Neuronal stem cell (in vitro differentiated cells): ENCODE data around the gene CD80. TPM values are rescaled to one million over a fixed set of nuclear protein-coding genes. Genes with fewer than 3 reads are reported as not detected.
A peak's percentile ranks its signal among the peaks of the same experiment; 100 is the strongest.

Source experiments
- DNase-seq: peaks from one replicate; pipeline ENCODE4 v3.0.0-alpha.2; 2013; ENCODE audit warnings: low spot score
- H2AFZ ChIP-seq: one replicate; pipeline ENCODE4 v1.6.1; 2013; ENCODE audit warnings: mild to moderate bottlenecking, low read length, inconsistent platforms
- H2AK5ac ChIP-seq: 2 replicates; pipeline ENCODE4 v1.6.1; 2013; ENCODE audit warnings: low read depth, mild to moderate bottlenecking, inconsistent platforms, low read length, moderate library complexity, mixed read lengths
- H2BK120ac ChIP-seq: 2 replicates; pipeline ENCODE4 v1.6.1; 2013; ENCODE audit warnings: low read depth, mild to moderate bottlenecking, inconsistent platforms, low read length, moderate library complexity, mixed read lengths
- H2BK12ac ChIP-seq: one replicate; pipeline ENCODE4 v1.6.1; 2013; ENCODE audit warnings: low read length, inconsistent platforms
- H2BK15ac ChIP-seq: 2 replicates; pipeline ENCODE4 v1.6.1; 2013; ENCODE audit warnings: mild to moderate bottlenecking, low read length, inconsistent platforms, mixed read lengths
- H2BK5ac ChIP-seq: one replicate; pipeline ENCODE4 v1.6.1; 2013; ENCODE audit warnings: inconsistent platforms, mild to moderate bottlenecking, low read length, moderate library complexity
- H3K14ac ChIP-seq: one replicate; pipeline ENCODE4 v1.6.1; 2013; ENCODE audit warnings: low read length, inconsistent platforms
- H3K18ac ChIP-seq: 2 replicates; pipeline ENCODE4 v1.6.1; 2013; ENCODE audit warnings: low read length, inconsistent platforms
- H3K23ac ChIP-seq: 2 replicates; pipeline ENCODE4 v1.6.1; 2013; ENCODE audit warnings: low read depth, mild to moderate bottlenecking, mixed read lengths, low read length, inconsistent platforms; ENCODE audit not compliant: poor library complexity
- H3K27ac ChIP-seq: replicated peaks from 3 replicates; pipeline ENCODE4 v1.5.1; 2013; ENCODE audit warnings: low read length, inconsistent platforms
- H3K27me3 ChIP-seq, 3 experiments: 2 replicates each; pipeline ENCODE4 v1.6.1; 2013; ENCODE audit warnings: low read length in 3 of 3, mild to moderate bottlenecking in 2 of 3, inconsistent platforms in 1 of 3, low read depth in 1 of 3, mixed read lengths in 1 of 3, moderate library complexity in 1 of 3; ENCODE audit not compliant: control insufficient read depth in 3 of 3, insufficient read depth in 3 of 3
- H3K36me3 ChIP-seq, 2 donors: replicated peaks in 1 of 2; 2 replicates each; pipeline ENCODE4 v1.6.1; 2013; ENCODE audit warnings: low read length in 2 of 2; ENCODE audit not compliant: control insufficient read depth in 2 of 2, insufficient read depth in 2 of 2
- H3K4ac ChIP-seq: 2 replicates; pipeline ENCODE4 v1.6.1; 2013; ENCODE audit warnings: inconsistent platforms, mild to moderate bottlenecking, low read length, moderate library complexity
- H3K4me1 ChIP-seq, 2 donors: 1 replicate in 1 of 2; 2 replicates in 1 of 2; pipeline ENCODE4 v1.6.1; 2013; ENCODE audit warnings: low read length in 2 of 2, low read depth in 1 of 2; ENCODE audit not compliant: control insufficient read depth in 2 of 2, insufficient read depth in 1 of 2
- H3K4me2 ChIP-seq: one replicate; pipeline ENCODE4 v1.6.1; 2013; ENCODE audit warnings: mild to moderate bottlenecking, low read length, inconsistent platforms; ENCODE audit not compliant: insufficient read depth, poor library complexity, severe bottlenecking
- H3K4me3 ChIP-seq, 2 donors: 2 replicates each; pipeline ENCODE4 v1.5.1; 2013; ENCODE audit warnings: low read length in 2 of 2, mild to moderate bottlenecking in 2 of 2, inconsistent platforms in 1 of 2, moderate library complexity in 1 of 2
- H3K79me1 ChIP-seq: one replicate; pipeline ENCODE4 v1.6.1; 2013; ENCODE audit warnings: low read depth, mild to moderate bottlenecking, inconsistent platforms, low read length, moderate library complexity
- H3K9ac ChIP-seq: one replicate; pipeline ENCODE4 v1.6.1; 2013; ENCODE audit warnings: mild to moderate bottlenecking, low read depth, low read length, inconsistent platforms; ENCODE audit not compliant: poor library complexity
- H3K9me3 ChIP-seq, 2 donors: replicated peaks in 1 of 2; 2 replicates each; pipeline versions ENCODE3 to v1.6.1; 2013; ENCODE audit warnings: low read length in 2 of 2, mild to moderate bottlenecking in 2 of 2, inconsistent platforms in 1 of 2, low read depth in 1 of 2, mixed read lengths in 1 of 2, moderate library complexity in 1 of 2; ENCODE audit not compliant: control insufficient read depth in 2 of 2, insufficient read depth in 1 of 2
- H4K8ac ChIP-seq: one replicate; pipeline ENCODE4 v1.6.1; 2013; ENCODE audit warnings: low read depth, mild to moderate bottlenecking, inconsistent platforms, low read length, moderate library complexity
- H4K91ac ChIP-seq: one replicate; pipeline ENCODE4 v1.6.1; 2013; ENCODE audit warnings: low read length, low read depth, mild to moderate bottlenecking, inconsistent platforms; ENCODE audit not compliant: poor library complexity
- WGBS, 2 donors: extraction: QIAGEN DNeasy Blood & Tissue Kit; methylation state at CpG; one replicate each; pipeline ENCODE4 v1.1.7; 2013; ENCODE audit warnings: missing lambda C conversion rate in 2 of 2, mixed read lengths in 1 of 2; ENCODE audit not compliant: insufficient read length in 2 of 2, insufficient replicate concordance in 1 of 2; ENCODE audit errors: extremely low coverage in 2 of 2; 5-methylcytosine and 5-hydroxymethylcytosine counted together
- polyA plus RNA-seq, 2 experiments: library from polyadenylated mRNA; stranded (reverse); fragments of 200-250 nt; gene quantifications; one replicate each; pipeline ENCODE4 v1.2.3, GENCODE V29; 2013

CD80 gene
- polyA plus RNA-seq (2013, experiment 1 of 2): not detected
- polyA plus RNA-seq (2013, experiment 2 of 2): not detected

GRCh38 chr3:119559441-119559963 lies at the start of gene CD80:
Gene CD80, minus strand, starts transcription at chr3:119559614. Its CDS starts 1,886 bp downstream, at chr3:119557728.
- no peak within 1 kb of the TSS for H3K4me3 ChIP-seq
- no peak within 1 kb of the TSS for H3K18ac ChIP-seq
- no peak within 1 kb of the TSS for H2AK5ac ChIP-seq
- no peaks in the 10 kb centered on the region for H3K79me1 ChIP-seq
- H2BK12ac ChIP-seq: no peak within 1 kb of the TSS
- peaks cover 0 to 26% (median 0%) of the 10 kb centered on the region in 3 experiments for H3K27me3 ChIP-seq
- H4K91ac ChIP-seq: no peak within 1 kb of the TSS
- DNase-seq: no peak
- H2AFZ ChIP-seq: peak within 1 kb of the TSS; percentile 17
- H3K9me3 ChIP-seq: no peaks in the 10 kb centered on the region
- WGBS, 2 donors: no CpG with 5 or more reads among the region's 7 CpGs
- no peak within 1 kb of the TSS for H3K9ac ChIP-seq
- H3K4me1 ChIP-seq: no peaks in the 10 kb centered on the region
- no peak within 1 kb of the TSS for H3K23ac ChIP-seq
- peak within 1 kb of the TSS; percentile 6 for H3K4ac ChIP-seq
- no peak within 1 kb of the TSS for H2BK15ac ChIP-seq
- H4K8ac ChIP-seq: no peak within 1 kb of the TSS
- H2BK5ac ChIP-seq: no peak within 1 kb of the TSS
- H3K27ac ChIP-seq: no peak within 1 kb of the TSS
- no peak within 1 kb of the TSS for H2BK120ac ChIP-seq
- H3K14ac ChIP-seq: no peak within 1 kb of the TSS
- H3K4me2 ChIP-seq: no peak within 1 kb of the TSS
- H3K36me3 ChIP-seq: no peaks in the 10 kb centered on the region

- H3K14ac ChIP-seq: no peak overlapping the region
- DNase-seq: no peak
- WGBS, 2 donors: no CpG with 5 or more reads among the region's 6 CpGs
- H2BK5ac ChIP-seq: no peak overlapping the region
- no peak overlapping the region for H3K4ac ChIP-seq
- H3K4me2 ChIP-seq: no peak overlapping the region
- peaks cover 0 to 4% (median 0%) of the 10 kb centered on the region in 3 experiments for H3K27me3 ChIP-seq
- no peaks in the 10 kb centered on the region for H3K9me3 ChIP-seq
- no peak overlapping the region for H4K8ac ChIP-seq
- no peak overlapping the region for H4K91ac ChIP-seq
- H2AK5ac ChIP-seq: no peak overlapping the region
- no peak overlapping the region for H2BK120ac ChIP-seq
- no peak overlapping the region for H2AFZ ChIP-seq
- H2BK15ac ChIP-seq: no peak overlapping the region
- no peak overlapping the region for H3K4me3 ChIP-seq
- no peak overlapping the region for H3K23ac ChIP-seq
- no peak overlapping the region for H3K9ac ChIP-seq
- no peaks in the 10 kb centered on the region for H3K36me3 ChIP-seq
- H3K27ac ChIP-seq: no peak overlapping the region
- no peaks in the 10 kb centered on the region for H3K79me1 ChIP-seq
- no peaks in the 10 kb centered on the region for H3K4me1 ChIP-seq
- no peak overlapping the region for H2BK12ac ChIP-seq
- H3K18ac ChIP-seq: no peak overlapping the region
These were observed 49.1 kb upstream of the CD80 start for GRCh38 chr3:119608405-119609000.

- Histone ChIP-seq H3K4ac (no peak overlapping the region), H3K27ac (no peak overlapping the region), H3K79me1 (no peaks in the 10 kb centered on the region), H3K9ac (no peak overlapping the region), H2AK5ac (no peak overlapping the region), H4K91ac (no peak overlapping the region), H3K27me3 (peaks cover 0 to 12% (median 0%) of the 10 kb centered on the region in 3 experiments), H3K14ac (no peak overlapping the region), H3K4me3 (no peak overlapping the region), H3K18ac (no peak overlapping the region), H2BK15ac (no peak overlapping the region), H2AFZ (no peak overlapping the region), H3K36me3 (no peaks in the 10 kb centered on the region), H2BK5ac (no peak overlapping the region), H3K4me2 (no peak overlapping the region), H4K8ac (no peak overlapping the region), H3K23ac (no peak overlapping the region), H3K4me1 (no peaks in the 10 kb centered on the region), H2BK12ac (no peak overlapping the region), H3K9me3 (no peaks in the 10 kb centered on the region), H2BK120ac (no peak overlapping the region)
- WGBS, 2 donors: no CpG with 5 or more reads among the region's 1 CpG
- DNase-seq: no peak
These were observed 45.5 kb upstream of the CD80 start for GRCh38 chr3:119604878-119605277.

GRCh38 chr3:119602676-119603075 lies 43.3 kb upstream of the CD80 start:
- Histone ChIP-seq H2AK5ac (no peak overlapping the region), H2AFZ (no peak overlapping the region), H2BK12ac (no peak overlapping the region), H3K14ac (no peak overlapping the region), H3K4me3 (no peak overlapping the region), H3K9ac (no peak overlapping the region), H3K36me3 (no peaks in the 10 kb centered on the region), H3K27me3 (peaks cover 0 to 12% (median 0%) of the 10 kb centered on the region in 3 experiments), H3K9me3 (no peaks in the 10 kb centered on the region), H4K8ac (no peak overlapping the region), H2BK15ac (no peak overlapping the region), H3K4ac (no peak overlapping the region), H3K79me1 (no peaks in the 10 kb centered on the region), H3K4me2 (no peak overlapping the region), H4K91ac (no peak overlapping the region), H3K27ac (no peak overlapping the region), H3K4me1 (no peaks in the 10 kb centered on the region), H2BK5ac (no peak overlapping the region), H3K18ac (no peak overlapping the region), H2BK120ac (no peak overlapping the region), H3K23ac (no peak overlapping the region)
- no CpG with 5 or more reads among the region's 1 CpG for WGBS, 2 donors
- DNase-seq: no peak
